Fibroblast of skin of right quadriceps (primary cell): Measurements from ENCODE around the gene UPK1B.
"Not testable (repeated sequence)": the region's sequence is repeated elsewhere in the genome, so short reads cannot be mapped to it uniquely, and the experiment has no call there.

Experiments used
- DNase-seq: peaks from one replicate; pipeline ENCODE4 v3.0.0-alpha.2; 2013

UPK1B gene

DNA sequence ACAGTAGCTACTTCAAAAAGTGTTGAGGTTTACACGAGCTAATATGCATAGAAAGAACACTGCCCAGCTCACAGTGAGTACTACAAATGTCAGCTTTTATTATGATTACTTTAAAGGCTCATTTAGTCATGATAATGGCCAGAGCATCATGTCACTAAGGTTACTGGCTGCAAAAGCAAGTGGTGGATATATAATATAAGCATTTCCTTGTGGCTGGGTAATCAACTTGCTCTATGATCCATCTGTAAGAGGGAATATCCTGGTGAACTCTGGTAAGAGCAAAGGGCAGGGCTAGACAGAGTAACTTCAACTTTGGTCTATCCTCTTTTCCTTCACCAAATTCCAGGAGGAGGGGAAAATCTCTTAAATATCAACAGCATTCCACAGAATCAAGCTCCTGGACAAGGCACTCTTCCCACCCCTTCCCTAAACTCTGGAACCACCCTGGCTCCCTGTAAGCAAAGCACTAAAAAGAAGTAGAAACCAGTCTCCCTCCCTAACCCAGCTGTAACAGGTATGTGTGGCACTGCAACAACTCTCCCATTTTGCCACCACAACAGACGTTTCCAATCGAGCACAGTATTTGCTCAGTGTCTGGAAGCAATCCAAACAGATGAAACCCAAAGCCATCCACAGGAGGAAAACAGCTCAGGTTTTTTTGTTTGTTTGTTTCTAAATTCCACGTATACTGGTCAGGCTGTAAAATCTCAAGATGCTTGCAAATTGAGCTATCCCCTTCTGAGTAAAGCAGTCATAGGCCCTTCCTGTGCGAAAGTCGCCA lies 53.9 kb downstream of the UPK1B start:
- DNase-seq, result no peak

- no peak for DNase-seq
These were observed 55.2 kb downstream of the UPK1B start for GRCh38 chr3:119228373-119229145.

DNA sequence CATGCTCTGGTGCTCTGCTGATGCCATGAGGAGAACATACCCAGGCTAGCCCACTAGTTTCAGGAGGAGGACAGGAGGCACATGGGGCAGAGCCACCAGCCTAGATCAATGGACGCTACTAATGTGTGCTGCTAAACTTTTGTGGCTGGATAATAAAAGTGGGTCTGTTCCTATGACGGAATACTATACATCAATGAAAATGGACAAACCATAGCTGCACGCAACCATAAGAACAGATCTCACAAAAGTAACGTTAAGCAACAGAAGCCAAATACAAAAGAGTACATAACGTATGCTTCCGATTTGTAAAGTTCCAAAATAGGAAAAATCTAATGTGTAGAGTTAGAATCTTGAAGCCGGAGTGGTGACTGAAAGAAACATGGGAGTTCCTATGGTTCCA lies 55.8 kb downstream of the UPK1B start:
- no peak for DNase-seq

DNA sequence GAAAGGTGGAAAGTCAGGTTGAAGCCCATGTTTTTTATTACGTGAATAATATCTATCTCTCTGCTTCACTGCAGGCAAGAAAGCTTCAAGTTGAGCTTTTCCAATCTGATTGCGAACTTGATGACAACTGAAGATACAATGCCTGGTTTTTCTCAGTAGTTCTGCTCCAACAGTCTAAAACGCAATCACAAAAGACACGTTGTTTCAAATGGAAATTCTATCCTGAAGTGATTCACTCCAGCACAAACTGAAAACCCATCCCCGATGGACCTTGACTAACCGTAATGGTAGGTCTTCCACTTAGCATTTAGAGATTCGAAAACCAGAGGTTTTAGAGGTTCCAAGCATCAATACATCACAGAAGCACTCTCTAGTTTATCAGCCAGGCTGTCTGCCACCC lies 56.7 kb downstream of the UPK1B start:
- no peak for DNase-seq

DNA sequence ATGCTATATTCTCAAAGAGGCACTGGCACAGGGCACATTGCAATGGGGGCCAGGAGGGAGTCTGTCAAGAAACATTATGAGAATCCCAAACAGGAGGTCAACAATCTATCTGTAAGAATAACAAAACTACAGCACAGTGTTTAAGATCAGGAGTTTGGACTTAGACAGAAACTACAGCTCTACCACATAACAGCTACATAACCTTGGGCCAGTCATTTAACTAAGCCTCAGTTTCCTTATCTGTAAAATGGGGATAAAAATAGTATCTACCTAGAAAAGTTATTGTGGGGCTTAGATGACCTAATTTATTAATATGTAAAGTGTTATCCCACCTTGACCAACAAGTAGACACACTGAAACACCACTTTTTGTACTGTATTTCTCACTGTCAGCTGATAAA lies 57.3 kb downstream of the UPK1B start:
- no peak for DNase-seq

DNA sequence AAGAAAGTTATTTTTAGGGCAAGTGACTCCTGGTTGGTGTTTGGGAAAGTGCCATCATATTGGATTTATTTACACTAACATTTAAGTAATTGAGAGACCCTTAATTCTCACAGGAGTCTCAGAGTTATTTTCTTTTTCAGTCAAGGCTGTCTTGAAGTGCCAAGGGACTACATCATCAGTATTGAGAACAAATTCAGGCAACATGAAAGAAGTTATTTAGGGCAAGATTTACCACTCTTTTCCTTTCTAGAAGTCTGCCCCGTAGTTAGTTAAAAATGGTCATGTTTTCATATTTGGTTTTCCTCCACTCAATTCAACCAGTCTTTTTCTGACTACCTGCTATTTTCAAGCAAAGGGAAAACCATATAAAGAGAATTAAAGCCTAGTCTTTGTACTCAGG lies 61.2 kb downstream of the UPK1B start:
- DNase-seq, result no peak

GRCh38 chr3:119235151-119235550 lies 61.8 kb downstream of the UPK1B start:
- peak; percentile 77 for DNase-seq

DNA sequence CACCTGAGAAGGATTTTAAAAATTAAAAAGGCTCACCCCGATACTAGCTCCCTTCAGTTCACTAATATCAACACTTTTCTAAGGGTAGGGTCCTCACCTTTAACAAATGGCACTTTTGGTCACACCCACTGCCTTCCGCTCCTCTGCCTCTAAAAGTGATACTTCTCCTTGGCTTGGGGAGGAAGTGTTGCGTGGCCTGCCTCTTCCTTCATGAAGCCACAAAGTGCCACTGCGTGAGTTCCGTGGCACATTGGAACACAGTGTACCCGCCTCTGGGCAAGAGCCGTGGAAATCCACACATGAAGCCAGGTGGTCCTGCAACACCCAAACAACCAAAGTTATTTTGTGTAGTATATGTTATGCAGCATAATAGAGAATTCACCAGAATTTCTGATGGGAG lies 63.4 kb downstream of the UPK1B start:
- no peak for DNase-seq

DNA sequence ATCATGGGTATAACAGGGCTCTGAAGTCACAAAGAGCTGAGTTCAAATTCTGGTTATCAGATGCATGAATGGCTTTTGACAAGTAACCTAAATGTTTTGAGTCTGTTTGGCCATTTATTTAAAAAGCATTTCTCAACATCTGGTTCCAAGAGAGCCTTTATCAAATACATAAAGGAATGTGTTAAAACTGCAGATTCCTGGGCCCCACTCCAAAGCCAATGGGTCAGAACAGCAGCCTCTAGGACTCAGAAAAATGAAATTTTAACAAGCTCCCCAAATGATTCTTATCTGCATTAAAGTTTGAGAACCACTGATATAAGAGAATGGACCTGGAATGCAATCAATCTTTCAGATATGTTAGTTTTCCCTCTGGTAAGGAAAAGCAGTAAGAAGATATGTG lies 63.9 kb downstream of the UPK1B start:
- no peak for DNase-seq

GRCh38 chr3:119238363-119238762 lies 65.0 kb downstream of the UPK1B start:
- no peak for DNase-seq

DNA sequence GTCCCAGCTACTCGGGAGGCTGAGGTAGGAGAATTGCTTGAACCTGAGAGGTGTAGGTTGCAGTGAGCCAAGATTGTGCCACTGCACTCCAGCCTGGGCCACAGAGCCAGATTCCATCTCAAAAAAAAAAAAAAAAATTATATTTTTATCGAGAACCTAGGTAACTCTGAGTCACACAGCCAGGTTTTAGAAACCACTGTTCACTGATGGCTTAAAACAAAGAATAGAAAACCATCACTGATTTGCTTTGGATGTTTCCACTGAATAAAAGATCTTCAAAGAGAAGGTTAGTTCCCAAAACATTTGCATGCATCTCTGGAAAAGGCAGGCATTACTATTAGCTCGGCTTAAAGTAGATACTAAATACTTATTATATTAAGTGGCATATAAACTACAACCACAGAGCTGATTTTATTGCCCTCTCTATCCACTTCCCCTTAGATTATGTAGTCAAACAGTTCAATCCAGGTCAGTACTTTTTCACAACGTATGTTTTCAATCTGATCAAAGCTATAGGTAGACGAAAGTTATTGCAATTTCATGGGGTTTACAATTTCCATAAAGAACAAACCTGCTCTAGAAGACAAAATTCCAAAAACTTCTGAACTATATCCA lies 65.9 kb downstream of the UPK1B start:
- no peak for DNase-seq

GRCh38 chr3:119240101-119240590 lies 66.7 kb downstream of the UPK1B start:
- no peak for DNase-seq

GRCh38 chr3:119240591-119241434 lies 67.4 kb downstream of the UPK1B start, which contains the start of gene B4GALT4:
B4GALT4 (minus strand) TSS chr3:119240878; CDS start chr3:119230099, 10,779 bp downstream.
- DNase-seq, result peak; percentile 84

GRCh38 chr3:119242387-119243057 lies 69.1 kb downstream of the UPK1B start:
- DNase-seq, result not testable (repeated sequence)

- DNase-seq, result not testable (repeated sequence)
These were observed 69.7 kb downstream of the UPK1B start for GRCh38 chr3:119243058-119243529.

GRCh38 chr3:119243712-119244111 lies 70.3 kb downstream of the UPK1B start:
- no peak for DNase-seq

GRCh38 chr3:119245778-119246177 lies 72.4 kb downstream of the UPK1B start:
- no peak for DNase-seq
